IMR-90 (cell line): Measurements from ENCODE around the gene RTF1. TPM values are rescaled to one million over a fixed set of nuclear protein-coding genes. Genes with fewer than 3 reads are reported as not detected.

Experiments
- ATAC-seq: fragments of 200-7000 bp; cut with Tn5 transposase; 2 replicates; pipeline ENCODE4 v1.9.1; 2020; ENCODE audit warnings: low read depth, mild to moderate bottlenecking, moderate library complexity
- BruUV-seq: library from RNA; stranded (reverse); fragments of 400-500 nt; replicated peaks from 2 replicates; lab custom pipeline; 2021; lab: Mats Ljungman, UMichigan
- CTCF ChIA-PET: fragments of 300-600 bp; formaldehyde crosslinking; extraction: SDS; loops from one replicate; lab custom pipeline; 2021; ENCODE audit warnings: antibody characterized with exemption; lab: Yijun Ruan, JAX
- POLR2A ChIA-PET: fragments of 300-600 bp; sonication (Branson Sonifier 250); formaldehyde crosslinking; loops from one replicate; lab custom pipeline; 2022; ENCODE audit warnings: antibody characterized with exemption; ENCODE audit not compliant: unreplicated experiment; lab: Charles Lee
- DNase-seq: peaks from one replicate; pipeline ENCODE4 v3.0.0; 2013
- H2AFZ ChIP-seq: replicated peaks from 2 replicates; pipeline ENCODE3; 2013; ENCODE audit warnings: low read length, mild to moderate bottlenecking; ENCODE audit not compliant: poor library complexity
- H2AK5ac ChIP-seq: 2 replicates; pipeline ENCODE4 v1.6.1; 2013; ENCODE audit warnings: low read depth, low read length, inconsistent platforms
- H2AK9ac ChIP-seq: replicated peaks from 2 replicates; pipeline ENCODE3; 2013; ENCODE audit warnings: mild to moderate bottlenecking, low read depth, low read length, moderate library complexity; ENCODE audit not compliant: poor library complexity
- H2BK120ac ChIP-seq: 2 replicates; pipeline ENCODE4 v1.6.1; 2013; ENCODE audit warnings: low read depth, low read length, inconsistent platforms
- H2BK15ac ChIP-seq: 3 replicates; pipeline ENCODE4 v1.6.1; 2013; ENCODE audit warnings: low read depth, low read length, inconsistent platforms
- H2BK20ac ChIP-seq: 2 replicates; pipeline ENCODE4 v1.6.1; 2013; ENCODE audit warnings: low read depth, mild to moderate bottlenecking, inconsistent platforms, low read length, moderate library complexity
- H2BK5ac ChIP-seq: 2 replicates; pipeline ENCODE4 v1.6.1; 2013; ENCODE audit warnings: mild to moderate bottlenecking, low read depth, low read length, inconsistent platforms; ENCODE audit not compliant: poor library complexity, severe bottlenecking
- H3K14ac ChIP-seq: replicated peaks from 2 replicates; pipeline ENCODE4 v1.6.1; 2013; ENCODE audit warnings: low read depth, low read length, inconsistent platforms
- H3K18ac ChIP-seq: 2 replicates; pipeline ENCODE4 v1.6.1; 2013; ENCODE audit warnings: low read depth, low read length, control low read depth
- H3K23ac ChIP-seq: 2 replicates; pipeline ENCODE4 v1.6.1; 2013; ENCODE audit warnings: low read depth, low read length, inconsistent platforms
- H3K27ac ChIP-seq: 2 replicates; pipeline ENCODE4 v1.5.1; 2013; ENCODE audit warnings: mild to moderate bottlenecking, control low read depth, low read length; ENCODE audit not compliant: insufficient read depth
- H3K27me3 ChIP-seq: 2 replicates; pipeline ENCODE4 v1.6.1; 2013; ENCODE audit warnings: low read length; ENCODE audit not compliant: control insufficient read depth, insufficient read depth
- H3K36me3 ChIP-seq: 2 replicates; pipeline ENCODE4 v1.6.1; 2013; ENCODE audit warnings: low read length, mixed read lengths; ENCODE audit not compliant: control insufficient read depth, insufficient read depth
- H3K4ac ChIP-seq: 2 replicates; pipeline ENCODE4 v1.6.1; 2013; ENCODE audit warnings: low read depth, low read length, inconsistent platforms
- H3K4me1 ChIP-seq: 2 replicates; pipeline ENCODE4 v1.6.1; 2013; ENCODE audit warnings: low read length, mixed read lengths; ENCODE audit not compliant: control insufficient read depth, insufficient read depth
- H3K4me2 ChIP-seq: 2 replicates; pipeline ENCODE4 v1.6.1; 2013; ENCODE audit warnings: low read depth, mild to moderate bottlenecking, control low read depth, low read length, moderate library complexity
- H3K4me3 ChIP-seq: 2 replicates; pipeline ENCODE4 v1.5.1; 2013; ENCODE audit warnings: low read depth, mild to moderate bottlenecking, control low read depth, low read length, moderate library complexity; ENCODE audit not compliant: insufficient read depth
- H3K56ac ChIP-seq: 2 replicates; pipeline ENCODE4 v1.6.1; 2013; ENCODE audit warnings: low read length, inconsistent platforms; ENCODE audit not compliant: insufficient read depth; ENCODE audit errors: extremely low read depth
- H3K79me1 ChIP-seq, 2 experiments: 2 replicates each; pipeline ENCODE4 v1.6.1; 2013; ENCODE audit warnings: low read length in 2 of 2, inconsistent platforms in 1 of 2, low read depth in 1 of 2
- H3K9ac ChIP-seq: 2 replicates; pipeline ENCODE4 v1.6.1; 2013; ENCODE audit warnings: low read depth, low read length, control low read depth
- H3K9me1 ChIP-seq: 2 replicates; pipeline ENCODE4 v1.6.1; 2013; ENCODE audit warnings: low read length, inconsistent platforms; ENCODE audit not compliant: insufficient read depth
- H3K9me3 ChIP-seq: 2 replicates; pipeline ENCODE4 v1.6.1; 2013; ENCODE audit warnings: low read length; ENCODE audit not compliant: control insufficient read depth, insufficient read depth
- H4K20me1 ChIP-seq: 2 replicates; pipeline ENCODE4 v1.6.1; 2013; ENCODE audit warnings: low read length, inconsistent platforms; ENCODE audit not compliant: insufficient read depth
- H4K5ac ChIP-seq: 2 replicates; pipeline ENCODE4 v1.6.1; 2013; ENCODE audit warnings: mild to moderate bottlenecking, low read depth, low read length, control low read depth
- H4K8ac ChIP-seq, 2 experiments: 2 replicates each; pipeline ENCODE4 v1.6.1; 2013; ENCODE audit warnings: low read depth in 2 of 2, low read length in 2 of 2, control low read depth in 1 of 2, inconsistent platforms in 1 of 2
- H4K91ac ChIP-seq: 2 replicates; pipeline ENCODE4 v1.6.1; 2013; ENCODE audit warnings: low read depth, low read length, inconsistent platforms; ENCODE audit not compliant: insufficient read depth
- BHLHE40 ChIP-seq: fragments of 150-350 bp; IDR thresholded peaks from 2 replicates; pipeline ENCODE4 v1.6.1; 2016; ENCODE audit warnings: mild to moderate bottlenecking, low read depth, low read length
- CEBPB ChIP-seq: IDR thresholded peaks from 2 replicates; pipeline ENCODE4 v1.6.1; 2012; ENCODE audit warnings: low read depth, low read length, improper control_type of control experiment
- CHD1 ChIP-seq: IDR thresholded peaks from 2 replicates; pipeline ENCODE4 v1.6.1; 2012; ENCODE audit warnings: low read depth, low read length, improper control_type of control experiment
- FOS ChIP-seq: fragments of 150-350 bp; IDR thresholded peaks from 2 replicates; pipeline ENCODE4 v1.6.1; 2016; ENCODE audit warnings: low read depth, low read length
- MAFK ChIP-seq: IDR thresholded peaks from 2 replicates; pipeline ENCODE4 v1.6.1; 2012; ENCODE audit warnings: low read depth, low read length, improper control_type of control experiment
- MAZ ChIP-seq: IDR thresholded peaks from 2 replicates; pipeline ENCODE4 v1.6.1; 2012; ENCODE audit warnings: low read depth, mild to moderate bottlenecking, low read length, improper control_type of control experiment, moderate library complexity, borderline replicate concordance
- MXI1 ChIP-seq: IDR thresholded peaks from 2 replicates; pipeline ENCODE4 v1.6.1; 2012; ENCODE audit warnings: low read depth, mild to moderate bottlenecking, low read length, moderate library complexity, borderline replicate concordance
- NFE2L2 ChIP-seq: fragments of 150-350 bp; IDR thresholded peaks from 2 replicates; pipeline ENCODE4 v1.6.1; 2016; ENCODE audit warnings: low read depth, mild to moderate bottlenecking, low read length
- POLR2A ChIP-seq: IDR thresholded peaks from 2 replicates; pipeline ENCODE4 v1.6.1; 2012; ENCODE audit warnings: mild to moderate bottlenecking, low read depth, low read length
- RAD21 ChIP-seq: IDR thresholded peaks from 2 replicates; pipeline ENCODE4 v1.6.1; 2012; ENCODE audit warnings: low read length, improper control_type of control experiment
- RFX5 ChIP-seq: IDR thresholded peaks from 2 replicates; pipeline ENCODE4 v1.8.0; 2012; ENCODE audit warnings: low read depth, mild to moderate bottlenecking, low read length, moderate library complexity
- SMC3 ChIP-seq: fragments of 150-350 bp; IDR thresholded peaks from 2 replicates; pipeline ENCODE4 v1.6.1; 2016; ENCODE audit warnings: low read depth, mild to moderate bottlenecking, antibody characterized with exemption, low read length, moderate library complexity
- WGBS, 2 experiments: methylation state at CpG; one replicate each; pipeline versions ENCODE4 v1.1.5 to v1.1.7; 2013; ENCODE audit warnings: missing lambda C conversion rate in 2 of 2; ENCODE audit not compliant: insufficient read length in 1 of 2; ENCODE audit errors: extremely low coverage in 2 of 2; 5-methylcytosine and 5-hydroxymethylcytosine counted together
- dilution Hi-C: fragments of 300-500 bp; cut with HindIII; formaldehyde crosslinking; loops from one replicate; pipeline ENCODE4 v1.14.3; 2018; ENCODE audit warnings: low sequenced_read_pairs; ENCODE audit not compliant: unreplicated experiment
- in situ Hi-C: fragments of 300-500 bp; cut with MboI; formaldehyde crosslinking; loops from 3 replicates; pipeline ENCODE4 v1.14.3; 2019; ENCODE audit warnings: low sequenced_read_pairs, inconsistent platforms, mixed read lengths
- intact Hi-C: fragments of 100-400 bp; cut with micrococcal nuclease; formaldehyde crosslinking; loops from 2 replicates; pipeline ENCODE4 v1.10.0; 2022
- polyA plus RNA-seq, 3 experiments: library from polyadenylated mRNA; depleted of rRNA; stranded (reverse); fragments of >200 nt; gene quantifications; 2 replicates each; pipeline ENCODE4 v1.2.3, GENCODE V29; 2012; ENCODE audit warnings: low replicate concordance in 1 of 3
- total RNA-seq: library from RNA; depleted of rRNA; stranded (reverse); fragments of >200 nt; gene quantifications from 2 replicates; pipeline ENCODE4 v1.2.3, GENCODE V29; 2012
- TF ChIP-seq, protein P1 (sequence below): fragments of 150-350 bp; IDR thresholded peaks from 2 replicates; pipeline ENCODE4 v1.6.1; 2016; ENCODE audit warnings: low read depth, mild to moderate bottlenecking, low read length, moderate library complexity, borderline replicate concordance
- TF ChIP-seq, protein P2 (sequence below): fragments of 150-350 bp; IDR thresholded peaks from 2 replicates; pipeline ENCODE4 v1.6.1; 2017; ENCODE audit warnings: mild to moderate bottlenecking, antibody characterized with exemption, low read length, low read depth
- TF ChIP-seq, protein P3 (sequence below): conservative IDR thresholded peaks from 2 replicates; pipeline ENCODE4 v1.5.1; 2012; ENCODE audit warnings: mild to moderate bottlenecking, low read depth, low read length, improper control_type of control experiment

RTF1 gene
- total and polyA plus RNA-seq, 2 of the 4 experiments (the other 2 are of a cell fraction), result 15.1 to 24.3 TPM

DNA sequence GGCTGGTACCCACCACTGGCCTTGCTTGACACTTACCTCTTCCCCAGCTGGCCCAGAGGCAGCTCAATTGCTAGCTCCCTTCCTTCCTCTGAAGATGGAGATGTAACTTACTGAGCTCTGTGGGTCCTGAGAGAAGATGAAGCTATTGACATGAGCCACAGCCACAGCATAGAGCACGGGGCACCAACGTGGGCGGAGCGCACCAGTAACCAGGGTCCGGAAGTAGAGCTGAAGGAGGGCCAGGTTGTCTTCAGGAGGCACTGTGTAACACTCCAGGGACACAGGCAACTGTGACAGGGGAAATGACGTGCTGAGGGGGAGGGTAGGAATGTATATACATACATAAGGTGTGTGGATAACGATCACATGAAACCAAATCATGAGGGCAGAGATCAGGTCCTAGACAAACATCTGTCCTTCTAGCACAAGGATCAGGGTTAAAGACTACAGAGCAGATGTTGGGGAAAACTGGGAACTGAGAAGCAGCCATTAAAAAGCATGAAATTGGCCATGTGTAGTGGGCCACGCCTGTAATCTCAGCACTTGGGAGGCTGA, 101.1 kb downstream of the RTF1 start:
- ChIA-PET POLR2A (no interaction called here), CTCF (interaction anchor here (0.6 kb wide), 1 partner anchor 53 kb away, joined by 3 read pairs; no protein-coding TSS in a partner anchor)
- DNase-seq (no peak), ATAC-seq (no peak)
- peaks cover 5% of the 10 kb centered on the region; the same call in 1 of the 2 replicates for H3K4me1 ChIP-seq
- H3K14ac ChIP-seq, result no peak overlapping the region
- no peak overlapping the region for H3K4me3 ChIP-seq
- dilution Hi-C loops (no loop called here), in situ Hi-C loops (no loop called here), intact Hi-C loops (no loop called here)
- H3K18ac ChIP-seq, result no peak overlapping the region
- H3K27ac ChIP-seq, result no peak overlapping the region
- H3K36me3 ChIP-seq, result peaks cover 35% of the 10 kb centered on the region
- no peak overlapping the region for H3K23ac ChIP-seq
- H3K9me1 ChIP-seq, result no peaks in the 10 kb centered on the region; the same call in 1 of the 2 replicates
- TF ChIP-seq RAD21 (no peak), BHLHE40 (no peak), FOS (no peak), RFX5 (no peak), CHD1 (no peak), MAZ (no peak), POLR2A (no peak), MXI1 (no peak), NFE2L2 (no peak), CEBPB (no peak), SMC3 (no peak), MAFK (no peak)
- TF ChIP-seq, protein P1, sequence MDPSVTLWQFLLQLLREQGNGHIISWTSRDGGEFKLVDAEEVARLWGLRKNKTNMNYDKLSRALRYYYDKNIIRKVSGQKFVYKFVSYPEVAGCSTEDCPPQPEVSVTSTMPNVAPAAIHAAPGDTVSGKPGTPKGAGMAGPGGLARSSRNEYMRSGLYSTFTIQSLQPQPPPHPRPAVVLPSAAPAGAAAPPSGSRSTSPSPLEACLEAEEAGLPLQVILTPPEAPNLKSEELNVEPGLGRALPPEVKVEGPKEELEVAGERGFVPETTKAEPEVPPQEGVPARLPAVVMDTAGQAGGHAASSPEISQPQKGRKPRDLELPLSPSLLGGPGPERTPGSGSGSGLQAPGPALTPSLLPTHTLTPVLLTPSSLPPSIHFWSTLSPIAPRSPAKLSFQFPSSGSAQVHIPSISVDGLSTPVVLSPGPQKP, result no peak
- TF ChIP-seq, protein P2, sequence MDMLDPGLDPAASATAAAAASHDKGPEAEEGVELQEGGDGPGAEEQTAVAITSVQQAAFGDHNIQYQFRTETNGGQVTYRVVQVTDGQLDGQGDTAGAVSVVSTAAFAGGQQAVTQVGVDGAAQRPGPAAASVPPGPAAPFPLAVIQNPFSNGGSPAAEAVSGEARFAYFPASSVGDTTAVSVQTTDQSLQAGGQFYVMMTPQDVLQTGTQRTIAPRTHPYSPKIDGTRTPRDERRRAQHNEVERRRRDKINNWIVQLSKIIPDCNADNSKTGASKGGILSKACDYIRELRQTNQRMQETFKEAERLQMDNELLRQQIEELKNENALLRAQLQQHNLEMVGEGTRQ, result no peak
- TF ChIP-seq, protein P3, sequence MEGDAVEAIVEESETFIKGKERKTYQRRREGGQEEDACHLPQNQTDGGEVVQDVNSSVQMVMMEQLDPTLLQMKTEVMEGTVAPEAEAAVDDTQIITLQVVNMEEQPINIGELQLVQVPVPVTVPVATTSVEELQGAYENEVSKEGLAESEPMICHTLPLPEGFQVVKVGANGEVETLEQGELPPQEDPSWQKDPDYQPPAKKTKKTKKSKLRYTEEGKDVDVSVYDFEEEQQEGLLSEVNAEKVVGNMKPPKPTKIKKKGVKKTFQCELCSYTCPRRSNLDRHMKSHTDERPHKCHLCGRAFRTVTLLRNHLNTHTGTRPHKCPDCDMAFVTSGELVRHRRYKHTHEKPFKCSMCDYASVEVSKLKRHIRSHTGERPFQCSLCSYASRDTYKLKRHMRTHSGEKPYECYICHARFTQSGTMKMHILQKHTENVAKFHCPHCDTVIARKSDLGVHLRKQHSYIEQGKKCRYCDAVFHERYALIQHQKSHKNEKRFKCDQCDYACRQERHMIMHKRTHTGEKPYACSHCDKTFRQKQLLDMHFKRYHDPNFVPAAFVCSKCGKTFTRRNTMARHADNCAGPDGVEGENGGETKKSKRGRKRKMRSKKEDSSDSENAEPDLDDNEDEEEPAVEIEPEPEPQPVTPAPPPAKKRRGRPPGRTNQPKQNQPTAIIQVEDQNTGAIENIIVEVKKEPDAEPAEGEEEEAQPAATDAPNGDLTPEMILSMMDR, result no peak
- H2BK120ac ChIP-seq, result no peak overlapping the region
- H4K20me1 ChIP-seq, result no peaks in the 10 kb centered on the region
- H3K56ac ChIP-seq, result no peak overlapping the region
- no peak overlapping the region for H3K4me2 ChIP-seq
- no peak overlapping the region for H3K4ac ChIP-seq
- H3K9me3 ChIP-seq, result no peaks in the 10 kb centered on the region
- H2BK20ac ChIP-seq, result no peak overlapping the region
- no peak overlapping the region for H2AK5ac ChIP-seq
- BruUV-seq, result no TSS peak
- H3K79me1 ChIP-seq, result no peaks in the 10 kb centered on the region
- H2AK9ac ChIP-seq, result no peak overlapping the region
- no peak overlapping the region for H4K91ac ChIP-seq
- no peak overlapping the region for H2BK15ac ChIP-seq
- H4K5ac ChIP-seq, result no peak overlapping the region
- no peak overlapping the region for H3K9ac ChIP-seq
- H2AFZ ChIP-seq, result no peak overlapping the region
- no peak overlapping the region for H4K8ac ChIP-seq
- WGBS, 2 experiments, result 93% methylated on average over 5 of the region's 8 CpGs; no CpG with 5 or more reads in 1 of the 2 experiments
- no peak overlapping the region for H2BK5ac ChIP-seq
- H3K27me3 ChIP-seq, result peaks cover 11% of the 10 kb centered on the region
